Stimulated activated CD4-positive, alpha-beta T cell treated with anti-CD3 and anti-CD28 coated beads, Interleukin-1b, Interleukin-23, amount 100 ng/mL, for 24 hours (primary cell): ENCODE results near the gene STXBP3.
"Not testable (repeated sequence)": the region's sequence is repeated elsewhere in the genome, so short reads cannot be mapped to it uniquely, and the experiment has no call there.

Experiments
- DNase-seq, 4 experiments: peaks; one replicate each; pipeline ENCODE4 v3.0.0-alpha.2; 2020; ENCODE audit warnings: low read depth in 4 of 4, low spot score in 1 of 4

The STXBP3 gene

DNA sequence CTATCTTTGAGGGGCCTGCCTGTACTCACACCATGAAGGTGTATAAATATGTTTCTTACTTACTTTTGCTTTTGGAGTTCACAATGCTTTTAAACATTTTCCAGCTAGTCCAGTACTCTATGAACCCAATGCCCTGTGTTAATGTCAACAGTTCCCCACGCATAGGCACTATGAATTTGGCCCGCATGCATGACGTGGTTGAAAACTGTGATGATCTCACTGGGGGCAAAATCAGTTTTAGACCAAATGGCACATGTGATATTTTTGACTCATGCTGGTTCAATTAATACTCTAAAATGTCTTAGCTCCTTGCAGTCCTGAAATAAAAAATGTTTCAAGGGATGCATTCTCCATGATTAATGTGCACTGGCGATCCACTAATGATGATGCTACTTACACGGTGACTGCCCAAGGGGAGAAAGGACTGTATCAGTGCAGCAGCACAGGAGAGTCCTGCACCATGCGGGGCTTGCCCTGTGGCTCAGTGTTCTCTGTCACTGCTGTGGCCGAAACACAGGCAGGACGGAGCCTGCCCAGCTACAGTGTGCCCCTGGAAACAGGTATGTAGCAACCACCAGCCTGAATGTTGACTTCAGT, 18.0 kb upstream of the STXBP3 start:
- no peak for DNase-seq

DNA sequence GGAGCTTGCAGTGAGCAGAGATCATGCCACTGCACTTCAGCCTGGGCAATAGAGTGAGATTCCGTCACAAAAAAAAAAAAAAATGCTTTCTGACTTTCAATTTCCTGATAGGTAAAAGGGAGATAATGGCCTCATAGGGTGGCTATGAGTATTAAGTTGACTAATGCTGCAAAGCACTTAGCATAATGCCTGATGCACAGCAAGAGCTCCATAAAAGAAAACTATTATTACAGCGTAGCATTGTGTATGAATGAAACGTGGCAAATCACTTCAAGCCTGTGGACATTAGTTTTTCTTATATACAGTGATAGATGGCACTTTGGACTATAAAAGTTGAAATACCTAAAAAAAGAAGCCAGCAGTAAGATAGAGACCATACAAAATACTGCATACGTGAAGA, 17.0 kb upstream of the STXBP3 start:
- no peak for DNase-seq

DNA sequence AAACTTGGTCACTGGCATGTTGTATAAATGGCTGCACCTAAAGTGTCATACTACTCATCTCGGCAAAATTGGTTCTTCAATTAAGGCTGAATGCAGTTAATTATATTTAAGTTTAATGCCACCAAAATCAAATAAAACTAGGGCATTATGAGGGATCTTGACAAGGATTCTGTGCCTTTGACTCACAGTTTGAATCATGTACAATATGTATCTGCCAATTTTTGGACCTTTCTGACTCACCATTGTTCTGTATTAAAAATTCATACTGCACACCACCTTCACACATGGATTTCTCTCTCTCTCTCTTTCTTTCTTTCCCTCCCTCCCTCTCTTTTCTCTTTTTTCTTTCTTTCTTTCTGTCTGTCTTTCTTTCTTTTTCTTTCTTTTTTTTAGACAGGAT, 14.1 kb upstream of the STXBP3 start:
- no peak for DNase-seq

GRCh38 chr1:108734171-108734865, 12.2 kb upstream of the STXBP3 start:
- no peak for DNase-seq

- DNase-seq = no peak
These were observed 4.2 kb upstream of the STXBP3 start for GRCh38 chr1:108742253-108742652.

GRCh38 chr1:108745980-108746381, 493 bp upstream of the STXBP3 start:
- no peak for DNase-seq

- peak in 3 of 4 experiments; percentile 8 to 36 (median 14) for DNase-seq
These were observed 837 bp downstream of the STXBP3 start for GRCh38 chr1:108747171-108747850.

- DNase-seq = no peak
These were observed 1.4 kb downstream of the STXBP3 start for GRCh38 chr1:108747898-108748297.

DNA sequence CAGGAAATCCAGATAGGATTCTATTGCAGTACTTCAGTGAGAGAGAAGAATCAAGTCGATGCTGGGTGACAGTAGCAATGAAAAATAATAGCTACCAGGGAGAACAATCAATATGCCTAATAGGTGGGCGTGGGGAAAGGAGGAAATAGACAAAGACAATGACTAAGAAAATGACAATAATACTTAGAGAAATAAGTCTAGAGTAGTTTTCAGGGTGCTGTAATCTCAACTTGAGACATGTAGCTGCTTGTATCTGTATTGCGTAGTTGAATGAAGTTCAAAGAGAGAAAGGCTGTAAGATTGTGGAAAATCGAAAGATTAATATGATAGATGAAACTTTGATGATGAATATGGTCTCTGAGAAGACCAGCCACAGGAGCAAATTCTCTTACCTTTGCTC, 2.6 kb downstream of the STXBP3 start:
- DNase-seq = no peak

GRCh38 chr1:108750476-108751181, 4.2 kb downstream of the STXBP3 start:
- DNase-seq = no peak

- no peak for DNase-seq
These were observed 6.9 kb downstream of the STXBP3 start for GRCh38 chr1:108753363-108753762.

- no peak for DNase-seq
These were observed 12.3 kb downstream of the STXBP3 start for GRCh38 chr1:108758796-108759195.

DNA sequence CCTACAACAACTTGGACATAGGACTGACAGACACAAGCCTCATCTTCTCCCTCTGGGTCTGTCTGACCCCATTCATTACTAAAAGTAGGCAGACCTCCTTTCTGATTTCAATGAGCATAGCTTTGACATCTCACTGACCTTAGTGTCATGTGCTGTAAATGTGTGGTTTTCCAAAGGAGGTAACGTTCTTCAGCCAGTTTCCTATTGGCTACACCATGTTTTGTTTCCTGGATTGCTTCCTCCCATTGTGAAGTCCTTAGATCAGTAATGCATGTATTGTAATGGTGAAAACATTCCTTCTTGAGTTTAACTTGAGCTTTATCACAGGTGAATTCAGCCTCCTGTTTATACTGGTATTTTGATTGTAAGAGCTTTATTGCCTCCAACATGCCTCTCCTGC, 20.6 kb downstream of the STXBP3 start:
- DNase-seq = no peak

GRCh38 chr1:108767708-108768107, 21.2 kb downstream of the STXBP3 start:
- DNase-seq = no peak

- DNase-seq = no peak
These were observed 31.4 kb downstream of the STXBP3 start for GRCh38 chr1:108777839-108778238.

- no peak for DNase-seq
These were observed 33.0 kb downstream of the STXBP3 start for GRCh38 chr1:108779455-108779854.

- no peak for DNase-seq
These were observed 34.6 kb downstream of the STXBP3 start for GRCh38 chr1:108780937-108781574.

DNA sequence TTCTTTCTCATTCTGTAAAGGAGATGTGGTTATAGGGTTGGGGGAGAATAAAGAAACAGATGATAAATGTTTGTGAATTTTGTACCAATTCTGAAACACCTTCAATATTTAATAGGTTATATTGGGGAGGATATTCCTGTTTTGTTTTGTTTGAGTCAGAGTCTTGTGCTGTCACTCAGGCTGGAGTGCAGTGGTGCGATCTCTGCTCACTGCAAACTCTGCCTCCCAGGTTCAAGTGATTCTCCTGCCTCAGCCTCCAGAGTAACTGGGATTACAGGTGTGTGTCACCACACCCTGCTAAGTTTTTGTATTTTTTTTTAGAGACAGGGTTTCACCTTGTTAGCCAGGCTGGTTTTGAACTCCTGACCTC, 35.1 kb downstream of the STXBP3 start:
- not testable (repeated sequence) for DNase-seq

- no peak for DNase-seq
These were observed 38.8 kb downstream of the STXBP3 start for GRCh38 chr1:108785264-108785663.

GRCh38 chr1:108785880-108786279, 39.4 kb downstream of the STXBP3 start:
- no peak for DNase-seq

GRCh38 chr1:108791790-108792189, 45.3 kb downstream of the STXBP3 start:
- DNase-seq = no peak
